HPDE6-E6E7 (cell line): ENCODE data around the gene SAMD11.
"Not testable (repeated sequence)": the region's sequence is repeated elsewhere in the genome, so short reads cannot be mapped to it uniquely, and the experiment has no call there.

Source experiments
- DNase-seq: peaks from one replicate; pipeline ENCODE4 v3.0.0; 2011; ENCODE audit warnings: missing footprints; ENCODE audit errors: extremely low spot score

The SAMD11 gene

DNA sequence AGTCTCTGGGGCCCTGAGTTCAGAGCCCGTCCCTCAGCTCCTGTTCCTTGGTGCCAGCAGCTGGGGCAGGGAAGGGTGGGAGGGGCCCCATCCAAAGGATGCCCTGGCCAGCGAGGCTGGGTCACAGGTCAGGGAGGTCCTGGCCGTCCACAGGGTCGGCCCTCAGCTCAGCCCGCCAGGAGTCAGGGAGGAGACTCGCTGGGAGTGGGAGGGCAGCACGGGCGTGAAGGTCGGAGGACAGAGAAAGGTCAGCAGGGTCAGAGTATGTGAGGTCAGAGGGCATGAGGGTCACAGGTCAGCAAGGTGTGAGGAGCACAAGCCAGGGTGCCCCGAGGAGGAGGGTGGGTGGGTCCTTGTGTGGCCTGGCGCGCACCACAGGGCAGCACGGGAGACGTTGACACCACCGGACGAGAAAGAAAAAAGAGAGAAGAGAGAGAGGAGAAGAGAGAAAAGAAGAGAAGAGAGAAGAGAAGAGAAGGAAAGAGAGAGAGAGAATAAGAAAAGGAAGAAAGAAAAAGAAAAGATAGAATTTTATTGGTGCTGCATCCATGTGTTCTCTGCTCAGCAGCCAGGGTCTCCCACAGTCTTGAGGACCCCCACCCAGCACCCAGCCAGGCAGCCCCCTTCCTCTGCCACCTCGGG, 51.1 kb downstream of the SAMD11 start:
- no peak for DNase-seq

DNA sequence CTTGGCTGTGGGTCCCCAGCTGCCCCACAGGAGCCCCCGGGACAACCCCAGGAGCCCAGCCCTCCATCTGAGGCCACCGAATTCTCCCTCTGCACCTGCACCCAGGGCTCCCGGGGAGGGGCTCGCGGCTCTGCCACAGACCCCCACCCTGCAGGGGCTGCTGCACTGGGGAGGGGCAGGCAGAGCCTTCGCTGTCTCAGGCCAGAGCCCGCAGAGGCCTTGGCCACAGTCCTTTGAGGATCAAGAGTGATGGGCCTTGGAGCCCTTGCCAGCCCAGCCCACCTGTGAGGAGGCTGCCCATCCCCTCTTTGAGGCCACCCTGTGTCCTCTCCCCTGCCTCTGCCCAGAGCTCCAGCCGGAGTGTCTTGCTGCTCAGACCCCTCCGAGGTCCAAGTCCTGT, 51.6 kb downstream of the SAMD11 start:
- no peak for DNase-seq

DNA sequence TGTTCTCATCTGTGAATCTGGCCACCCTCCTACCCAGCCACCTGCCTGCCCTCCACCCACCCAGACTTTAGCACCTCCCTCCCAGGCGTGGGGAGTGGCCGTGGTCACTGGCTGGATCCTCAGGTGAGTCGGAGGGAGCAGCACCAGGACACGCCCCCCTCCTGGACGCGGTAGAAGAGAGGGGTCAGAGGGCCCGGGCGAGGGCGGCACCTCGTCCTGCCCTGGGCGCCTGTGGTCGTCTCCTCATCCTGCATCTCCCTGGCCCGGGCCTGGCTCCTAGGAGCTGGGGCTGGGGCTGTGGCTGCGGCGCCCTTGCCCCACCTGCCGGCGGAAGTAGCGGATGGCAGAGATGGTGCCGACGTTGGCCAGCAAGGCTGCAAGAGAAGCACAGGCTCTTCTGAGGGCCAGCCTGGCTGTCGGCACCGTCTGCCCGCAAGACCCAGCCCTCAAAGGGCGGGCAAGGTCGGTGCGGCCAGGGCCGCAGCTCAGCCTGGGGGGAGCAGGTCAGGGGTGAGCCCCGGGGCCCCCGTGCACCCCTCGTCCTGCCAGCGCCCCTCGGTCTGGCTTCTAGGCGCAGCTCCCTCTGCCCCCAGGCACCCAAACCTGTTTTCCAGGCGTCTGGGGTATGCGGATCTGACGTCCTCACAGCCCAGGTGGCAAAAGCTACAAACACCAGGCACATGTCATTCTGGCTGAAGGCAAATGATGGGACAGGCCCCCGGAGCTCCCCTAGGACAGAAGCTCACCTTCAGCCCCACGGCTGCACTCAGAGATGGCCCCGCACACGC, 52.4 kb downstream of the SAMD11 start:
- DNase-seq, result peak; percentile 86

DNA sequence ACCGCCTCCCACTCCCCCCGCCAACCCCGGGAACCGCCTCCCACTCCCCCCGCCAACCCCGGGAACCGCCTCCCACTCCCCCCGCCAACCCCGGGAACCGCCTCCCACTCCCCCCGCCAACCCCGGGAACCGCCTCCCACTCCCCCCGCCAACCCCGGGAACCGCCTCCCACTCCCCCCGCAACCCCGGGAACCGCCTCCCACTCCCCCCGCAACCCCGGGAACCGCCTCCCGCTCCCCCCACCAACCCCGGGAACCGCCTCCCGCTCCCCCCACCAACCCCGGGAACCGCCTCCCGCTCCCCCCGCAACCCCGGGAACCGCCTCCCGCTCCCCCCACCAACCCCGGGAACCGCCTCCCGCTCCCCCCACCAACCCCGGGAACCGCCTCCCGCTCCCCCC, 53.1 kb downstream of the SAMD11 start:
- not testable (repeated sequence) for DNase-seq

DNA sequence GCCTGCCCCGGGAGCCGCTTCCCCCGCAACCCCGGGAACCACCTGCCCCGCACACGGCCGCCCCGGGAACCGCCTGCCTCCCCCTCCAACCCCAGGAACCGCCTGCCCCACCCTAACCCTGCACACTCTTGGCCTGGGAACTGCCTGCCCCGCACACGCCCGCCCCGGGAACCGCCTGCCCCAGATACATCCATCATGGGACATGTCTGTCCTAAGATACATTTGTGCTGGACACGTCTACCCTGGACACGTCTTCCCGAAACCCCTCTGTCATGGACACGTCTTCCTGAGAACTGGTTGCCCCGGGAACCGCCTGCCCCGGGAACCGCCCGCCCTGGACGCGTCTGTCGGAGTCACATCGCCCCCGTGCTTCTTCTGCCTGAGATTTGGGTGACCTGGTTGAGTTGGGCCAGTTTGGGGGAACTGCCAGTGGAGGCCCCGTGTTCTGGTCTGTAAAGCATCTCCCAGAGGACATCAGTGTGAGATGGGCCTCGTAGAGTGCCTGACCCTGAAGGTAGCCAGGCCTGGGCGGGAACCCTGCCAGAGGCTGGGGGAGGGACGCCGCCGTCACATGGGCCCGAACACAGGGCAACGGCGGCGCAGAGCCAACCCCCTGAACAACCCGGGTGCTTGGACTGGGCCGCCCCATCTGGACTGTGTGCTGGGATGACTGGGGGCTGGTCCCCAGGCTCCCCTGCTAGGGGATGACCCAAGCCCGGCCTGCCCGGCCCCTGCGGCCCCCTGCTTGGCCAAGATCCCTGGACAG, 54.5 kb downstream of the SAMD11 start:
- DNase-seq, result no peak

DNA sequence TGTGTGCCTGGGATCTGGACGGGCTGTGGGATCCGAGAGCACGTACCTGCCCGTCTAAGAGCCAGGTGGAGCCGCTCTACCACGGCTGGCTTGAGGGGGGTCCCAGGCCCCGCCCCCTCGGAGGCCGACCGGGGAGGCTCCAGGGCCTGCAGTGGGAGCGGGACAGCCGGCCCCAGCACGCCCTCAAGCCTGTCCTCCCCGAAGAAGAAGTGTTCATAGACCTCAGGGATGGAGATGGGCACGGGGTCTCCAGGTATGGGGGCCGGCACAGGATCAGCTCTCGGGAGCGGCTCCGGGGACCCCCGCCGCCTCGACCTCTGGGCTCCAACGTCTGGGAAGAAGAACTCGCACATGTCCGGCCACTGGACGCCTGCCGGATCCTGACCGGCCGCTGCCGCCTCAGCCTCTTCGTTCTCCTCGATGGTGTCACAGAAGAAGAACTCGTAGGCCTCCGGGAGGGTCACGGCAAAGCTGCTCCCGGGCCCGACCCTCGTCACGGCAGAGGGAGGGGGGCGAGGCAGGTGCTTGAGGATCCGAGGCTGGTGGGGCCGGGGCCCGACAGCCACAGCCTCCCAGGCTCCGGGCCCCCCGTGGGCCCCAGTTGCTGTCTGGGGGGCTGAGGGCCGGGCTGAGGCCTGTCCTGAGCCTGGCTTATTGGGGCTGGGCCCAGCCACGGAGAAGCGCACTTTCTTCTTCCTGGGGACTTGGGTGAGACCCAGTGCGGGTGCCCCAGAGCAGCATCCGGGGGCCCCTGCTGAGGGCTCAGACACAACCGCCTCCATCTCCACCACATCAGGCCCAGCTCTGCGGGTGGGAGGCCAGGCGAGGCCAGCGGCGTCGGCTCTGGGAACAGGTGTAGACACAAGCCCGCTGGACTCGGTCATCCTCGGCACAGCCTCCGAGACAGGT, 55.4 kb downstream of the SAMD11 start:
- no peak for DNase-seq

DNA sequence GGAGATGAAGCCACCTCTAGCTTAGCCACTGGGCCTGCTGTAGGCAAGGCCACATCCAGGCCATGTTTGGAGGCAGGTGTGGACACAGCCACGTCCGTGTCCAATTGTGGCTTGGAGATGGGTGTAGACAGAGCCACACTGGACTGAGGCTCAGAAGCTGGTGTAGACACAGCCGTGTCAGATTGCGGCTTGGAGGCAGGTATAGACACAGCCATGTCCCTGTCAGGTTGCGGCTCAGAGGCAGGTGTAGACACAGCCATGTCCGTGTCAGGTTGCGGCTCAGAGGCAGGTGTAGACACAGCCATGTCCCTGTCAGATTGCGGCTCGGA, 56.0 kb downstream of the SAMD11 start:
- no peak for DNase-seq

DNA sequence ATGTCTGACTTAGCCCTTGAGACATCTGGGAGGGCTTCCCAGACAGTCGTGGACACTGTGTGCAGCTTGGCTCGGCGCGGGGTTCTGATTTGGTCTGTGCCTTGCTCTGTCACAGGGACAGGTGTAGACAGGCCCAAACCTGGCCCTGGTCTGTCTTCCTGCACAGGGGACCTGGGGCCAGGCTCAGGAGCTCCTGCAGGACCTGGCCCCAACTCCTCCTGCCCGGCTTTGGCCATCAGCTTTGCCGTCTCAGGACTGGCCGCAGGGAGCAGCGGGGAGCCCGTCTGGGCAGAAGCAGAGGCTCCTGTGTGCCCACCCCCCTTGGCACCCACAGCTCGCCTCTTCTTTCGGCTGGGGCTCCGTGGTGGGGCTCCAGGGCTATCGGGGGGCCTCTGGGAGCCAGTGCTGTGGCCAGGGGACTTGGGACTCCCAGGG, 56.4 kb downstream of the SAMD11 start:
- no peak for DNase-seq

DNA sequence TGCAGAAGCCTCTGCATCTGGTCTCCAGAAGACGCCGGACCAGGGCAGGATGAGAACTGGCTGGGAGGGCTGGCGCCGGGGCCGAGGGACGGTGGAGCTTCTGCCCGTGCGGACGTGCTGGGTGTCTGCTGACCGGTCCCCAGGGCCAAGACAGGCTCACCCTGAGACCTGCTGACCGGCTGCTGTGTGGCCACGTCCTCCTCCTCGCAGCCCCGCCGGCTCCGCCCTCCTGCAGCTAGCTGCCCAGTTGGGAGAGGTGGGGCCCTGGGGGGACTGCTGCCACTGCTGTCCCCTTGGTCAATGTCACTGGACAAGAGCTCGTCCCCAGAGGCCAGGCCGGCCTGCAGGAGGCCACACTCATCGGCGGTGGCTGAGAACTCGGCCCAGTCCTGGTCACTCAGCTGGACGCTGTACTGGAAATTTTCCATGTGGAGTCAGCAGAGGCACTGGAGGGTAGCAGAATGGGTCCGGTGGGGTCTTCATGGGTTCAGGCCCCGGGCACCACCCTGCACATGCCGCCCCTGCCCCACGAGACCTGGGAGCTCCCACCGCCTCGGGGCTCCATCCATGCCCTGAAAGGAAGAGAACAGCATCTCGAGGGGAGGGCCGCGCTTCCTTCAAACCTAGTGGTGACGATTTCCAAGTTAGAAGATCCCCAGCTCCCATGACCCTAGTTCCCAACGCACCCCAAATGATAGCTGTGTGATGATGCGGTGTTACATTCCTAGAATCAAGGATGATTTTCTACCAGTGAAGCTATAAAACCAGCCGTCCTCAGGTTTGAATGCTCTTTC, 57.1 kb downstream of the SAMD11 start:
- DNase-seq, result no peak

DNA sequence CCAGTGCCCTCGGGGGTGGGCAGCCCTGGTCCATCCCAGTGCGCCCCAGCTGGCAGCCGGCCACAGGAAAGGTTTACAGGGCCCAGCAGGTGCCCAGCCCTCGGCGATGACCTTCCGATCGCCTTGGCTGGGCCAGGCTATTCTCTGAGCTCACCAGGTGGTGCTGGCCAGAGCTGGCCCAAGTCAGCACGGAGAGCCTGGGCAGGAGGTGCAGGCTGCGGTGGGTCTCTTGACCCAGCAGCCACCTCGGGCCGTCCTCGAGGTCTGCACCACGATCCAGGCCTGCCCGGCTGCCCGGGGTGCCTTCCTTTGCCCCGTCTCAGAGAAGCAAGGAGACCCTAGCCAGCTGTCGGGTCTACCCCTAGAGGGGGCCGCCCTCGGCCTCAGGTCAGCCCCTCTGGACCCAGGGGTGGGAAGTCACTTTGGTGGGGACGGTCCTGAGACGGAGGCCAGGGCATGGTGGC, 57.8 kb downstream of the SAMD11 start:
- no peak for DNase-seq

DNA sequence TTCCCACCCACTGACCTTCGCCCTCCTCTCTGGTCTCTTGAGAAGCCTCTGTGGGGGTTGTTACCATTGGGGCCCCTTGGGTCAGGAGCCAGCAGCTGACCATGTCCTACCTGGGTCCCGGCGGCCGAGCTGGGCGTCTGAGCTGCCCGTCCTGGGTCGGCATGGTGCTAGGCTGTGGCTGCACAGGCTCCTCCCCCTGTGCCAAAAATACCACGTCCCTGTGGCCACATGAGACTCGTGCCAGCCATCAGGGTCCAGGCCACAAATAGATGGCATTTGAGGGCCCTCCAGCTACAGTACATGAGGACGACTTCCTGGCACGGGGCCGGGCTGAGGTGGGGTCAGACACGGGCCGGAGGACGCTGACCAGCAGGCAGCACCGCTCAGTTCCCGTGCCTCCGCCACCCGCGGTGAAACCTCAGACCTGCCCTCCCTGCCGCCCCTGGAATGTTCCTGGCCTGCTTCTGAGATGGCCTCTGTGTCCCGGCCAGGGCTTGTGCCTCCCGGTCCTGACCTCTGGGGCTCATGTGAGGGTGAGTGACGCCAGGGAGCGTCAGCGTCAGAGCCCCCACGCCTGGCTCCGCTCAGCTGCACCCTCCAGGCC, 58.3 kb downstream of the SAMD11 start, which contains the start of gene PERM1:
TSS of gene PERM1 (minus strand) at position 139 of the 604 bp plus-strand sequence. CDS start 1,064 bp downstream, outside the sequence.
- DNase-seq, result no peak

DNA sequence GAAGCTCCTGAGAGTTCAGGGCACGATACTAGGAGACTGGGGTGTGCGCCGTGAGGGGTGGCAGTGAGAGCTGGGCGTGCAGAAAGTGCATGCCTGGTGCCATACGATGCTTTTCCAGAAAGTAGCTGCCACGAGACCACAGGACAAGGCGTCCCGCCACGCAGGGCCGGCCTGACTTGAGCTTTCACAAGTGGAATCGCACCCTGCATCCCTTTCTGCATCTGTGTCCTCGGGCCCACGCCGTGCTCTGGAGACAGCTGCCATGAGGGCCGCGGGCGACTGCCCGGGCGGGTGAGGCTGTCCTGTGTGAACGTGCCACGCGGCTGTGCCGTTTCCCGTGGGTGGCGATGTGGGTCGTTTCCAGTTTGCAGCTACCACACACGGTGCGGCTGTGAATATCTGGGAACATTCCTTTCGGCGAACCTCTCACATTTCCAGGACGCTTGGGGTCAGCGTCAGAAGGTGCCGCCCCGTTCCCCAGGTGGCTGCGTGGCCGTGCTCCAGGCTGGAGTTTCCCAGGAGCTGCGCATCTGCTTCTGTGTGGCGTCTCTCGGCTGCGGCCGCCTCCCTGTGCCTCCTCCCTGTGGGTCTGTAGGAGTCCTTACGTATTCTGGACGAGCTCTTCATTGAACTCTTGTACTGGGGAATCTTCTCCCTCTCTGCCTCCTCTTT, 59.2 kb downstream of the SAMD11 start:
- DNase-seq, result no peak

DNA sequence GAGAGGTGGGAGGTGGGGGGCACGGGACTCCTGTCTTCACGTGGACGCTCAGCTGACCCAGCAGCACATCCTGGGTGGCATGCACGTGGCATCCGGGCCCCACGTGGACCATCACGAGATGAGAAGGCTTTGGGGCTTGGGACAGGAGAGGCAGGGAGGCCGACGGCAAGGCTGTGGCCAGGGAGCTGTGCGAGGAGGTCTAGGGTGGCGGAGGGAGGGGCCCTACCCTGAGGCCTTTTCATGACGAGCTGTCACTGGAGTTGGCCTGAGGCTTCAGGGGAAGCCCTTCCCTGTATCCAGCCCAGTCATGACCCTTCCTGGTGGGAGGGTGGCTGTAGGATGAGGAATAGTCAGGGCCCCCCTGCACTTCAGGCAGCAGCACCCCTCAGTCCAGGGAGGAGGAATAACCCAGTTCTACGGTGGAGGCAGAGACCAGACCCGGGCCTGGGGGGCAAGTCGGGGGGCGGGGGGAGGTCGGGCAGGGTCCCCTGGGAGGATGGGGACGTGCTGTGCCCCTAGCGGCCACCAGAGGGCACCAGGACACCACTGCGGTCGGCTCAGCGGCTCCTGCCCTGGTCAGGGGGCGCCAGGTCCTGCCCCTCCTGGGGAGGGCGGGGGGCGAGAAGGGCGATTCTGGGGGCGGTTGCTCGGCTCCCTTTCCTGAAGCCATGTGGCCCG, 60.2 kb downstream of the SAMD11 start:
- DNase-seq, result no peak

DNA sequence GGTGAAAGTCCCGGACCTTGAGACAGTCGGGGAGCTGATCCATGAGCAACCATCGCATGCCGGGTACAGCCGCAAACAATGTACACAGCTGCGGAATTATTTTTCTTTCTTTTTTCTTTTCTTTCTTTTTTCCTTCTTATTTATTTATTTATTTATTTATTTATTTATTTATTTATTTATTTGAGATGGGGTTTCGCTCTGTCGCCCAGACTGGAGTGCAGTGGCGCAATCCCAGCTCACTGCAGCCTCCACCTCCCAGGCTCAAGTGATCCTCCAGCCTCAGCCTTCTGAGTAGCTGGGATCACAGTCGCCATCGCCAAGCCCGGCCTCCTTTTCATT, 60.7 kb downstream of the SAMD11 start:
- no peak for DNase-seq

DNA sequence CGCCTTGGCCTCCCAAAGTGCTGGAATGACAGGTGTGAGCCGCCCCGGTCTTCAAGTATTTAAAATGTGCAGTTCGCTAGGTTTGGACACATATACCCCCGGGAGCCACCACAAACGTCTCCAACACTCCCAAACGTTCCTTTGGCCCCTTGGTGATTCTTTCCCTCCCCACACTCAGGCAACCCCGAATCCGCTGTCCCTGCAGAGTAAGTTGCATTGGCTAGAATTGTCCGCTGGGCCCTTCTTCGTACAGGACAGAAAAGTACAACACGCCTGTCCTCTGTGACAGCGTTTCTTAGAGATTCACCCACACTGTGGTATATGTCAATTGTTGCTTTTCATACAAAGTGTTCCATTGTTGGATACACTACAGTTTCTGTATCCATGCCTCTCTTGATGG, 61.4 kb downstream of the SAMD11 start:
- no peak for DNase-seq

DNA sequence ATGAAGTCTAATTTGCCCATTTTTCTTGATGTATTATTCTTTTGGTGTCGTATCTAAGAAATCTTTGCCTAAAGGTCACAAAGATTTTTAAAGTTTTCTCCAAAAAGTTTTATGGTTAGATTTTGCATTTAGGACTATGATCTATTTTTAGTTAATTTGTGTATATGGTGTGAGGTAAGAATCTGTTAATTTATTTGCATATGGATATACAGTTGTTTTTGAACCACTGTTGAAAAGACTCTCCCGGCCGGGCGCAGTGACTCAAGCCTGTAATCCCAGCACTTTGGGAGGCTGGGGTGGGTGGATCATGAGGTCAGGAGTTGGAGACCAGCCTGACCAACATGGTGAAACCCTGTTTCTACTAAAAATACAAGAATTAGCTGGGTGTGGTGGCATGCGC, 64.3 kb downstream of the SAMD11 start:
- not testable (repeated sequence) for DNase-seq

DNA sequence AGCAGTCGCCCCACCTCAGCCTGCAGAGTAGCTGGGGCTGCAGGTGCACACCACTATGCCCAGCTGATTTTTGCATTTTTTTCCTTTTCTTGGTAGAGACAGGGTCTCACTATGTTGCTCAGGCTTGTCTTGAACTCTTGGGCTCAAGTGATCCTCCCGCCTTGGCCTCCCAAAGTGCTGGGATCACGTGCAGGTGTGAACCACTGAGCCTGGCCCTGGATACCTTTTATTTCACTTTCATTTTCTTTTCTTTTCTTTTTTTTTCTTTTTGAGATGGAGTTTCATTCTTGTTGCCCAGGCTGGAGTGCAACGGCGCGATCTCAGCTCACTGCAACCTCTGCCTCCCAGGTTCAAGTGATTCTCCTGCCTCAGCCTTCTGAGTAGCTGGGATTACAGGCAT, 67.6 kb downstream of the SAMD11 start:
- DNase-seq, result not testable (repeated sequence)

DNA sequence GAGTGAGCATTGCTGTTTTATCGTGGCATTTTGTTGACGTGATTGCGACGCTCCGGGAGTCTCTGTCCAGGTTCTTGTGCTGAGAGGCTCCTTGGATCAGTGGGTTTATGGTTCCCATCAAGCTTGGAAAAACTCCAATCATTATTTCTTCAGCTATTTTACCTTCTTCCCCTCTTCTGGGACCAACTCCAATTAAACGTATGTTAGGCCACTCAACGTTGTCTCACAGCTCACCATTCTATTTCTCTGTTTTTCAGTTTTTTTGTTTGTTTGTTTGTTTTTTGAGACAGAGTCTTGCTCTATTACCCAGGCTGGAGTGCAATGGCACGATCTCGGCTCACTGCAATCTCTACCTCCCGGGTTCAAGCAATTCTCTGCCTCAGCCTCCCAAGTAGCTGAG, 68.2 kb downstream of the SAMD11 start:
- DNase-seq, result no peak

DNA sequence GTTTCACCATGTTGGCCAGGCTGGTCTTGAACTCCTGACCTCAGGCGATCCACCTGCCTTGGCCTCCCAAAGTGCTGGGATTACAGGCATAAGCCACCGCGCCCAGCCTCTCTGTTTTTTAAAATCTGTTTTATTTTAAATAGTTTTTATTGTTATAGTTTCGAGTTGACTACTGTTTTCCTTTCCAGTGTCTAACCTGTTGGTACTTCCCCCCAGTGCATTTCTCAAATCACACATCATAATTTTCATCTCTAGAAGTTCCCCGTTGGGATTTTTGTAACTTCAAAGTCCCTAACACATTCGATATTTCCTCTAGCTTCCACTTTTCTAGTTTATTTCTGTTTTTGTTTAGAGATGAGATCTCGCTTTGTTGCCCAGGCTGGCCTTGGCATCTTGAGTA, 68.6 kb downstream of the SAMD11 start:
- no peak for DNase-seq
